ENCODE data around the gene SLC9A5.

GRCh38 chr16:67294171-67294757 lies 45.5 kb downstream of the SLC9A5 start:
- no peak for TF ChIP-seq SRF (IDR thresholded peaks at IDR 0.05; ENCODE audit: low read depth)
- no peak for TF ChIP-seq CTCF (IDR thresholded peaks at IDR 0.05 in 2 of 3, conservative IDR thresholded peaks at IDR 0.05 in 1 of 3; ENCODE audit: borderline replicate concordance in 1 of 3, insufficient read depth in 1 of 3, low read depth in 2 of 3, low read length in 2 of 3)
- TF ChIP-seq EZH2 (IDR thresholded peaks at IDR 0.05) = no peak
- no peak for TF ChIP-seq CEBPB (IDR thresholded peaks at IDR 0.05; ENCODE audit: low read depth)
- TF ChIP-seq FOSL1 (IDR thresholded peaks at IDR 0.05; ENCODE audit: low read depth) = no peak
- TF ChIP-seq ZBTB33 (IDR thresholded peaks at IDR 0.05; ENCODE audit: extremely low read depth, insufficient replicate concordance, low read length) = no peak
- TF ChIP-seq SIN3A (IDR thresholded peaks at IDR 0.05; ENCODE audit: low read depth) = no peak

Measured in HCT116 (cell line).